ENCODE data around the gene WDR36.

Gene WDR36

DNA sequence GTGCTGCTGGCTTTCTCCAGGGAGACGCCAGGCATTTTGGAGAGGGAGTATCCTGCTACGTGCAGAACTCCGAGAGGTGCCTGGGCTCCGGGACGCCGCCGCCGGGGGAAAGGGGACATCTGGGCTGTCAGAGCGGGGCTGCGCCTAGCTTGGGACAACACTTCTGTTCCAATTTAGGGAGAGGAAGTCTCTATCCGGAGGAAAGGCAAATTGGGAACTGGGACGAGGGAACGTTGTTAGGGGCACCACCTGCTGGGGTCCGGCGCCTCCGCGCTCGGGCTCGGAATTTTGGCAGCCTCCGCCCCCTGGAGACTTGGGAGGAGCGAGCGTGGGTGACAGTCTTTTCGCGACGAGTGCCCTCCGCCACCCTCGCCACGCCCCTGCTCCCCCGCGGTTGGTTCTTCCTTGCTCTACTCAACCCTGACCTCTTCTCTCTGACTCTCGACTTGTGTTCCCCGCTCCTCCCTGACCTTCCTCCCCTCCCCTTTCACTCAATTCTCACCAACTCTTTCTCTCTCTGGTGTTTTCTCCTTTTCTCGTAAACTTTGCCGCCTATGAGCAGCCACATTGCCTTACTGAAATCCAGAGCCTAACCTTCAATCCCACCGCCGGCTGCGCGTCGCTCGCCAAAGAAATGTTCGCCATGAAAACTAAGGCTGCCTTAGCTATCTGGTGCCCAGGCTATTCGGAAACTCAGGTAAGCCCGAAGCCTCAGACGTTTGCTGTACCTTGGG lies 19.0 kb upstream of the WDR36 start:
- peaks cover 64% of the 10 kb centered on the region for H3K27me3 ChIP-seq (ENCODE audit: control insufficient read depth, insufficient read depth, low read length)
- H3K4me3 ChIP-seq (ENCODE audit: low read depth, low read length) = peak overlapping the region; percentile 81
- H3K9me3 ChIP-seq (ENCODE audit: control insufficient read depth, insufficient read depth, low read length) = no peaks in the 10 kb centered on the region

DNA sequence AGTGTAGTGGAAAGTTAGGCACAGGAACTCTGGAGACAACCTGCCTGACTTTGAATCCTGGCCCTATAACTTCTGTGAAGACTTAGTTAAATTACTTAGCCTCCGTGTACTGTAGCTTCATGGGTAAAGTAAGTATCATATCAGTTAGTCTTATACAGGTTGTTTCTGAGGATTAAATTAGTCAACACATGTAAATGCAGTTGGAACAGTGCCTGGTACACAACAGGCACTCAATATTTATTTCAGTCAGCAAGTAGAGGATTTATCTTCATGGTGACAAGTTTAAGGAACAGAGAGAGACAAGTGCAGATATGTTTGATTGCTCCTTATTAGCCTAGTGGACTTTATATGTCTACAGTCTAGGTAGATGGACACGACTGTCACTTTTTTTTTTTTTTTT lies 17.9 kb upstream of the WDR36 start:
- no peak overlapping the region for H3K9ac ChIP-seq (ENCODE audit: low read depth, low read length)
- H3K9me3 ChIP-seq (ENCODE audit: control insufficient read depth, insufficient read depth, low read length) = no peaks in the 10 kb centered on the region
- H3K27me3 ChIP-seq (ENCODE audit: control insufficient read depth, insufficient read depth, low read length) = peaks cover 53% of the 10 kb centered on the region
- no peak overlapping the region for H3K4me3 ChIP-seq (ENCODE audit: low read depth, low read length)
- peaks cover 4% of the 10 kb centered on the region for H3K4me1 ChIP-seq (ENCODE audit: control insufficient read depth, insufficient read depth, low read length)
- H3K36me3 ChIP-seq (ENCODE audit: control insufficient read depth, insufficient read depth, low read length) = no peaks in the 10 kb centered on the region

More for the DNA sequence above, 19.0 kb upstream of the WDR36 start:
- Histone ChIP-seq H3K36me3 (ENCODE audit: control insufficient read depth, insufficient read depth, low read length) (no peaks in the 10 kb centered on the region), H3K9ac (ENCODE audit: low read depth, low read length) (no peak overlapping the region), H3K4me1 (ENCODE audit: control insufficient read depth, insufficient read depth, low read length) (peaks cover 4% of the 10 kb centered on the region)

DNA sequence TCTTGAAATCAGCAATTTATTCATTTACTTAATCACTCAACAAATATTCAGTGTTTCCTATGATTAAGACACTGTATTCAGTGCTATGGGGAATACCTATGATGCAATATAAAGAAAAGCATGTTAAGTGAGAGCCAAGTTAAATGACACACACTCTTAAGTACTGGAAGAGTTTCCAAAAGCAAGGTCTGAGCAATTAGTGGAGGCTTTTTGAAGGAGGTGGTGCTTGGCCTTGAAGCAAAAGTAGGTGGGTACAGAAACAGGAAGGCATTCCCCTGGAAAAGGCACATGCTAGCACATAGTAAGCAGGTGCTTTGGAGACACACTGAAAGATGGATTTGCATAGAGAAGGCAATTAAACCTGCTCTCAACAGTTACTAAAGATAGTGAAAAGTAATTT lies 16.6 kb upstream of the WDR36 start:
- Histone ChIP-seq H3K4me3 (ENCODE audit: low read depth, low read length) (no peak overlapping the region), H3K4me1 (ENCODE audit: control insufficient read depth, insufficient read depth, low read length) (peaks cover 4% of the 10 kb centered on the region), H3K36me3 (ENCODE audit: control insufficient read depth, insufficient read depth, low read length) (no peaks in the 10 kb centered on the region)

DNA sequence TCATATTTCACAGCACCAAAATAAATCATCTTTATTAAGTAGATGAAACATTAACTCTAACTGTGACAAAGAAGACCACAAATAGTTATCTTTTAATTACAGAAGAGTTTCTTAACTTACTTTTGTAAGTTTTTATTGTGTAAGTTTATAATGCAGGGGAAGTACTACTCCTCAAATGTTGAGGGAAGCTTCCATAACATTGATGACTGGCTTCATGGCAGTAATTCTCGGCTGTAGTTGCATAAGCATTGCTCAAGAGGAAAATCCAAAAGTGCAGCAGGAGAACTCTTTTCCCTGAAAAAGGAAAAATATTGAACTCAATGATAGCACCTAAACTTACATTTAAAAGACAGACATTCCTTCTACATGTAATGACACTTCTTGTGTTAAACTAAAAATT lies 16.1 kb upstream of the WDR36 start:
- Histone ChIP-seq H3K36me3 (ENCODE audit: control insufficient read depth, insufficient read depth, low read length) (no peaks in the 10 kb centered on the region), H3K4me1 (ENCODE audit: control insufficient read depth, insufficient read depth, low read length) (peaks cover 1% of the 10 kb centered on the region), H3K27me3 (ENCODE audit: control insufficient read depth, insufficient read depth, low read length) (peaks cover 34% of the 10 kb centered on the region), H3K4me3 (ENCODE audit: low read depth, low read length) (no peak overlapping the region), H3K9me3 (ENCODE audit: control insufficient read depth, insufficient read depth, low read length) (no peaks in the 10 kb centered on the region), H3K9ac (ENCODE audit: low read depth, low read length) (no peak overlapping the region)

More for the DNA sequence above, 16.6 kb upstream of the WDR36 start:
- peaks cover 40% of the 10 kb centered on the region for H3K27me3 ChIP-seq (ENCODE audit: control insufficient read depth, insufficient read depth, low read length)
- H3K9me3 ChIP-seq (ENCODE audit: control insufficient read depth, insufficient read depth, low read length) = no peaks in the 10 kb centered on the region
- H3K9ac ChIP-seq (ENCODE audit: low read depth, low read length) = no peak overlapping the region

DNA sequence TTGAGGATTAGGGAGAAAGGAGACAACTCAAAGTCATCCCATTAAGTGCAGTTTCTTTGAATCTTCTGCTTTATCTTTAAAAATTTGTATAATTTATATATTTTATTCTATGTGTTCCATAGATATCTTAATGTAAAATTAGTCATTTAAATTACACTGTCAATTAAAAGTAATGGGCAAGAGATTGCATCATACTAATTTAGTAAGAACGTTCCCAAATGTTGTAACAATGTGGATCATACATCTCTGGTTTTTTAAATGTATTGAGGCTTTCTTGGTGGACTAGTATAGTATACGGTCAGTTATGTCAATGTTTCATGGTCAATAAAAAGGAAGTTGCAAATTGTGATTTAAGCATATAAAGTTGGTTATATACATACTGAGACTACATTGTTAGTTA lies 14.5 kb upstream of the WDR36 start:
- H3K9ac ChIP-seq (ENCODE audit: low read depth, low read length) = no peak overlapping the region
- H3K36me3 ChIP-seq (ENCODE audit: control insufficient read depth, insufficient read depth, low read length) = no peaks in the 10 kb centered on the region
- H3K9me3 ChIP-seq (ENCODE audit: control insufficient read depth, insufficient read depth, low read length) = no peaks in the 10 kb centered on the region
- no peaks in the 10 kb centered on the region for H3K4me1 ChIP-seq (ENCODE audit: control insufficient read depth, insufficient read depth, low read length)
- H3K27me3 ChIP-seq (ENCODE audit: control insufficient read depth, insufficient read depth, low read length) = peaks cover 18% of the 10 kb centered on the region
- no peak overlapping the region for H3K4me3 ChIP-seq (ENCODE audit: low read depth, low read length)

DNA sequence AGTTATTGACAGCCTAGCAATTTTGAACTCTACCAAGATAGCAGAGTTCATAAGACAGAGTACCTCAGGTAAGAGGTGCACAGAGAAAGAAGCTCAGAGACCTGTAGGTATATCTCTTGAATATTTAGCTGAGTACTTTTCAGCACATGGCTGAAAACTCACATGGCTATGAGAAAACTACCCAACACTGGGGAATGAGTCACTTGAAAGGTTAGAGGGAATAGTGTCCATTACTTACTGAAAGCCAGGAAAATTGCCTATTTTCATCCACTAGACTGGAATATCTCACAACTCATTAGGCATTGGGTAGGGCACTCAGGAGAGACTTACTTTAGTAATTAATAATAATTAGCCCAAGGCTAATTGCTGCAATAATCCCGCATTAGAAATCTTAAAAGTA lies 12.3 kb upstream of the WDR36 start:
- H3K9ac ChIP-seq (ENCODE audit: low read depth, low read length) = no peak overlapping the region
- H3K27me3 ChIP-seq (ENCODE audit: control insufficient read depth, insufficient read depth, low read length) = no peaks in the 10 kb centered on the region
- no peaks in the 10 kb centered on the region for H3K9me3 ChIP-seq (ENCODE audit: control insufficient read depth, insufficient read depth, low read length)
- H3K4me3 ChIP-seq (ENCODE audit: low read depth, low read length) = no peak overlapping the region
- H3K4me1 ChIP-seq (ENCODE audit: control insufficient read depth, insufficient read depth, low read length) = no peaks in the 10 kb centered on the region
- H3K36me3 ChIP-seq (ENCODE audit: control insufficient read depth, insufficient read depth, low read length) = no peaks in the 10 kb centered on the region

DNA sequence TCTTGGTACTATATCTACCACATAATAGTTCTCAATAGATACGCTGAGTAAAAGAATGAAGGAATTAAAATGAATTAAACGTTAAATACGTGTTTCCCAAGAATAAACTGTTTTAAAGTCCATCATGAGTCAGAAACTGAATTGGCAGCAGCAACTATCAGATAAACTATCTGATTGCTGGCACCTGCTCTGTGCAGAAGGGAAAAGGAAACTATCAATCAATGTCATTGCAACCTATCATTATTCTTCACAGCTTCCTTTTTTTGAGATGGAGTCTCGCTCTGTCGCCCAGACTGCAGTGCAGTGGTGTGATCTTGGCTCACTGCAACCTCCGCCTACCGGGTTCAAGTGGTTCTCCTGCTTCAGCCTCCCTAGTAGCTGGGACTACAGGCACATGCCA lies 8.8 kb upstream of the WDR36 start:
- Histone ChIP-seq H3K4me3 (ENCODE audit: low read depth, low read length) (no peak overlapping the region), H3K9me3 (ENCODE audit: control insufficient read depth, insufficient read depth, low read length) (no peaks in the 10 kb centered on the region), H3K9ac (ENCODE audit: low read depth, low read length) (no peak overlapping the region), H3K36me3 (ENCODE audit: control insufficient read depth, insufficient read depth, low read length) (no peaks in the 10 kb centered on the region), H3K27me3 (ENCODE audit: control insufficient read depth, insufficient read depth, low read length) (no peaks in the 10 kb centered on the region), H3K4me1 (ENCODE audit: control insufficient read depth, insufficient read depth, low read length) (no peaks in the 10 kb centered on the region)

DNA sequence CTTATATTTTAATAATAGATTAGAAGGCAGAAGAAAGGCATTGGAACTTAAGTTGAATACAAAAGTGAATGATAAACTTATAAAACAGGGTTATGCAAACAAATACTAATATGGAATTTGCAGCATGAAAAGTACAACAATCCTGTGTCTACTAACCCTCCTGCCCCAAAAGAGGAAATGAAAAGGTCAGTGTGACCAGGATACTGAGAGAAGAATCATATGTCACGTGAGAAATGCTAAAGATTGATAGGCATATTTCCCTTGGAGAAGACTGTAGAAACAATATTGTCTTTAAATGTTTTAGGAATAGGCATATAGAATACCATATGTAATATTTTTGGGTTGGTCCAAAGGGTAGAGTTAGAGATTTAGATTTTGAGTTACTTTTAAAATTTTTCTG lies 3.8 kb downstream of the WDR36 start:
- H3K9me3 ChIP-seq (ENCODE audit: control insufficient read depth, insufficient read depth, low read length) = no peaks in the 10 kb centered on the region
- H3K4me1 ChIP-seq (ENCODE audit: control insufficient read depth, insufficient read depth, low read length) = peaks cover 3% of the 10 kb centered on the region
- H3K36me3 ChIP-seq (ENCODE audit: control insufficient read depth, insufficient read depth, low read length) = peaks cover 5% of the 10 kb centered on the region
- H3K4me3 ChIP-seq (ENCODE audit: low read depth, low read length) = no peak overlapping the region
- H3K27me3 ChIP-seq (ENCODE audit: control insufficient read depth, insufficient read depth, low read length) = peaks cover 7% of the 10 kb centered on the region
- H3K9ac ChIP-seq (ENCODE audit: low read depth, low read length) = no peak overlapping the region

DNA sequence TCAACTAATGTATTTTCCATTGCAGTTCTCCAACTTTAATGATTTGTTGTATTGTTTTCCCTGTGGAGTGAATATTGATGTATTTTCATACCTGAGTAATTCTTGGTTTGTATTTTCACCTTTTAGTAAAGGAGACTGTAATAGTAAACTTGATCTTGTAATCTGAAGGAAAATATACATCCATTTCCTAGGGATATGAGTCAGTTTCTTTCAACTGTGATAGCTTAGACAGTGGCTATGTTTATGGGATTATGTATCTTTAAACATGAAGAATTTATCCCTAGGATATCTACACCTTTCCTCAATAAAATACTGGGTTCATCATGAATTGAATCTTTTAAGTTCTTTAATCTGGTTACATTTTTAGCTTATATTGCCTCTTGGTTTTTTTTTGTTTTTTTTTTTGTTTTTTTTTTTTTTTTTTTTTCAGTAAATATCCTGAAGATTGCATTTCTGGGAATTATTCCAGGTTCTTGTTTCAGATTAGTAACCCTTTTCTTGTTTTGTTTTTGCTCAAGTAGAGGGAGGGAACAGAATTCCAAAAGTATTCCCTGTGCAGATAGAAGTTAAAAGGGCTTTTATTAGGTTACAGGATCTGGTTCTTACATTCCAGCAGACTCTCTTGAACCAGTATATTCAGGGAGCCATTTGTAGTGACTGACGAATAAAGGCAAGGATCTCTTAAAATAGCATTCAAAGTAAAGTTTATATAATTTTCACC lies 7.1 kb downstream of the WDR36 start:
- H3K36me3 ChIP-seq (ENCODE audit: control insufficient read depth, insufficient read depth, low read length) = peaks cover 4% of the 10 kb centered on the region

DNA sequence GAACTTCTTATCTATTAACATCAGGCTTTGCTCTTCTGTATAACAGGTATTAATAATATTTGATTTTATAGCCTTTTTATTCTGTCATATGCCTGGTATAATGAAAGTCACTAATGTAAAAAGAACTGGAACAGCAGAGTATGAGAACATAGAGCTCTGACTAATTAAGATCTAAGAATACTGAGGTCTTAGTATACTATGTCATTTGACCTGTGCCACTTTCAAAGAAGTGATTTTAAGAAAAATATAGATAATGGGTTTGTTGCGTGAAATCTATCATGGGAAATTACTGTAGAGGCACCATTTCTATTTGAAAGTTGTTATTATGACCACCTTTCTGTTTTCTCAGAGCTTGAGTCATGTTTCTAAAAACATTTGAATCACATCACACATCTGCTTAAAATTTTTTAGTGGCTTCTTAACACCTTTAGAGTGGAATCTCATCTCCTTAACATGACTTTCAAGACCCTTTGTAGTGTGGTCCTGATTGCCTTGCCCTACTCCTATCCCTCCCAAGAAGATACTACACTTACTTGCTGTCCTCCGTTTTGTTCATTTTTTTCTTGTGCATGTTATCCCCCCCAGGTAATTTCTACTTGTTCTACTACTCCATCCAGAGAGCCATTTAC lies 14.3 kb downstream of the WDR36 start:
- Histone ChIP-seq H3K27me3 (ENCODE audit: control insufficient read depth, insufficient read depth, low read length) (no peaks in the 10 kb centered on the region), H3K4me1 (ENCODE audit: control insufficient read depth, insufficient read depth, low read length) (no peaks in the 10 kb centered on the region), H3K4me3 (ENCODE audit: low read depth, low read length) (no peak overlapping the region), H3K36me3 (ENCODE audit: control insufficient read depth, insufficient read depth, low read length) (peaks cover 9% of the 10 kb centered on the region), H3K9ac (ENCODE audit: low read depth, low read length) (no peak overlapping the region), H3K9me3 (ENCODE audit: control insufficient read depth, insufficient read depth, low read length) (no peaks in the 10 kb centered on the region)

More for the DNA sequence above, 7.1 kb downstream of the WDR36 start:
- H3K4me3 ChIP-seq (ENCODE audit: low read depth, low read length) = no peak overlapping the region
- no peaks in the 10 kb centered on the region for H3K27me3 ChIP-seq (ENCODE audit: control insufficient read depth, insufficient read depth, low read length)
- H3K4me1 ChIP-seq (ENCODE audit: control insufficient read depth, insufficient read depth, low read length) = no peaks in the 10 kb centered on the region
- H3K9me3 ChIP-seq (ENCODE audit: control insufficient read depth, insufficient read depth, low read length) = no peaks in the 10 kb centered on the region
- no peak overlapping the region for H3K9ac ChIP-seq (ENCODE audit: low read depth, low read length)

DNA sequence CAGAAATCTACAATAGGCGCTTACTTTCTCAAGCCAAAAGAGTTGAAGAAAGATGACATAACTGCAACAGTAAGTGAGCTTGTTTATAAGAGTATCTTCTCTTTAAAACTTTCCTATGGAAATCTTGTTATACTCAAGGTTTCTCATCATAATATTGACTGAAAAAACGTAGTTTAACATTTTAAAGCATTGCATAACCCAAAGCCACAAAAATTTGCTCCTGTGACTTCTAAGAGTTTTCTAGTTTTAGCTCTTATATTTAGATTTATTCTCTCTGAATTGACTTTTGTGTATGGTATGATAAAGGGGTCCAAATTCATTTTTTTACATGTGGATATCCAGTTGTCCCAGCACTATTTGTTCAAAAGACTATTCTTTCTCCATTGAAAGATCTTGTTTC lies 15.2 kb downstream of the WDR36 start:
- Histone ChIP-seq H3K4me3 (ENCODE audit: low read depth, low read length) (no peak overlapping the region), H3K9ac (ENCODE audit: low read depth, low read length) (no peak overlapping the region), H3K9me3 (ENCODE audit: control insufficient read depth, insufficient read depth, low read length) (no peaks in the 10 kb centered on the region), H3K27me3 (ENCODE audit: control insufficient read depth, insufficient read depth, low read length) (no peaks in the 10 kb centered on the region), H3K4me1 (ENCODE audit: control insufficient read depth, insufficient read depth, low read length) (no peaks in the 10 kb centered on the region), H3K36me3 (ENCODE audit: control insufficient read depth, insufficient read depth, low read length) (peaks cover 9% of the 10 kb centered on the region)

DNA sequence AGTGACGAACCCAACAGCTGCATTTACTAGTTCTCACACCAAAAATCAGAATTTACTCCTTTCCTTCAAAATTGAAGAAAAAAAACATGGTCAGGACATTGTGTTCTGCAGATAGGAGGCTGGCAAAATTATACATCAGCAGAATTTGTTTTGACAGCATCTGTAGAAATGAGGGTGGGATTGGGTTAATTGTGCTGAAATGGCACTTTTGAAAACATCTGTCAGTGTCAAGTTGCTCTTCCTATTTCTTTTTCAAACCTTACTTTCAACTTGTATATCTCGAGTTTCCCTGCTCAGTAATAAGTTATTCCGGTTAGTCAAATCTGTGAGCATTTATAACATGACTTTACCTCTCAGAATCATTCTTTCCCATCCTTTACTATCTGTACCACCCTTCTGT lies 19.8 kb downstream of the WDR36 start:
- H3K4me1 ChIP-seq (ENCODE audit: control insufficient read depth, insufficient read depth, low read length) = peaks cover 4% of the 10 kb centered on the region
- H3K36me3 ChIP-seq (ENCODE audit: control insufficient read depth, insufficient read depth, low read length) = no peaks in the 10 kb centered on the region
- H3K4me3 ChIP-seq (ENCODE audit: low read depth, low read length) = no peak overlapping the region
- no peak overlapping the region for H3K9ac ChIP-seq (ENCODE audit: low read depth, low read length)
- no peaks in the 10 kb centered on the region for H3K9me3 ChIP-seq (ENCODE audit: control insufficient read depth, insufficient read depth, low read length)
- H3K27me3 ChIP-seq (ENCODE audit: control insufficient read depth, insufficient read depth, low read length) = no peaks in the 10 kb centered on the region

Measured in iPS-15b (cell line).